HG03045 (cell line): ENCODE results near the gene IDH3G.

Source experiments
- ATAC-seq: cut with Tn5 transposase; IDR thresholded peaks from one replicate; pipeline ENCODE4 v1.9.1; 2021; ENCODE audit warnings: mild to moderate bottlenecking, moderate library complexity; ENCODE audit not compliant: unreplicated experiment

Gene IDH3G

DNA sequence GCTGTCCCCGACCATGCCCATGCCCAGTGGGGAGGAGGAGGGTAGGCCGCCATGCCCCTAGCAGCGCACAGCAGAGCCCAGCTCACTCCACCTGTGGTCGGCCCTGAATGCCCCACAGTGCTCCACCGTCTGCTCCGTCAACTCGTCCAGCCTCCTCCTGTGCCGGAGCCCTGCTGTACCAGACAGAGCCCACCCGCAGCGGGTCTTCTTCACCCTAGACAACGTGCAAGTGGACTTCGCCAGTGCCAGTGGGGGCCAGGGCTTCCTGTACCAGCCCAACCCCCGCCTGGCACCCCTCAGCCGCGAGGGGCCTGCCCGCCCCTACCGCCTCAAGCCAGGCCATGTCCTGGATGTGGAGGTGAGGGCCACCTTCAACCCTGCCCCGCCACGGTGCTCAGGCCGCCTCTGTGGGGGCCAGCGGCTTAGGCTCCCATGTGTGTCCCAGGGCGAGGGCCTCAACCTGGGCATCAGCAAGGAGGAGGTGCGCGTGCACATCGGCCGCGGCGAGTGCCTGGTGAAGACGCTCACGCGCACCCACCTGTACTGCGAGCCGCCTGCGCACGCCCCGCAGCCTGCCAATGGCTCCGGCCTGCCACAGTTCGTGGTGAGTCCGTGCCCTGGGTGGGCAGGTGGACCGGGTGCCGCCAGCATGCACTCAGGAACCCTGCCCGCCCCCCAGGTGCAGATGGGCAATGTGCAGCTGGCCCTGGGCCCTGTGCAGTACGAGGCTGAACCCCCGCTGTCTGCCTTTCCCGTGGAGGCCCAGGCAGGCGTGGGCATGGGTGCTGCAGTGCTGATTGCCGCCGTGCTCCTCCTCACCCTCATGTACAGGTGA, 20.2 kb downstream of the IDH3G start:
- ATAC-seq = no peak

DNA sequence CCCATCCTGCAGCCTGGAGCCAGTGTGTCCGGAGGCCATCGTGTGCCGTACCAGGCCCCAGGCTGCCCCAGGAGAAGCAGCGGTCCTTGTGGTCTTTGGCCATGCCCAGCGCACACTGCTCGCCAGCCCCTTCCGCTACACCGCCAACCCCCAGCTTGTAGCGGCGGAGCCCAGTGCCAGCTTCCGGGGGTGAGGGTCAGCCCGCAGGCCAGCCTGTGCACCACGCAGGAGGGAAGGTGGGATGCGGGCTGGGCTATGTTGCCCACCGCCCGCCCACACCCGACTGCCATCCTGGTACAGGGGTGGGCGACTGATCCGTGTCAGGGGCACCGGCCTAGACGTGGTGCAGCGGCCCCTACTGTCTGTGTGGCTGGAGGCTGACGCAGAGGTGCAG, 21.0 kb downstream of the IDH3G start:
- no peak for ATAC-seq

DNA sequence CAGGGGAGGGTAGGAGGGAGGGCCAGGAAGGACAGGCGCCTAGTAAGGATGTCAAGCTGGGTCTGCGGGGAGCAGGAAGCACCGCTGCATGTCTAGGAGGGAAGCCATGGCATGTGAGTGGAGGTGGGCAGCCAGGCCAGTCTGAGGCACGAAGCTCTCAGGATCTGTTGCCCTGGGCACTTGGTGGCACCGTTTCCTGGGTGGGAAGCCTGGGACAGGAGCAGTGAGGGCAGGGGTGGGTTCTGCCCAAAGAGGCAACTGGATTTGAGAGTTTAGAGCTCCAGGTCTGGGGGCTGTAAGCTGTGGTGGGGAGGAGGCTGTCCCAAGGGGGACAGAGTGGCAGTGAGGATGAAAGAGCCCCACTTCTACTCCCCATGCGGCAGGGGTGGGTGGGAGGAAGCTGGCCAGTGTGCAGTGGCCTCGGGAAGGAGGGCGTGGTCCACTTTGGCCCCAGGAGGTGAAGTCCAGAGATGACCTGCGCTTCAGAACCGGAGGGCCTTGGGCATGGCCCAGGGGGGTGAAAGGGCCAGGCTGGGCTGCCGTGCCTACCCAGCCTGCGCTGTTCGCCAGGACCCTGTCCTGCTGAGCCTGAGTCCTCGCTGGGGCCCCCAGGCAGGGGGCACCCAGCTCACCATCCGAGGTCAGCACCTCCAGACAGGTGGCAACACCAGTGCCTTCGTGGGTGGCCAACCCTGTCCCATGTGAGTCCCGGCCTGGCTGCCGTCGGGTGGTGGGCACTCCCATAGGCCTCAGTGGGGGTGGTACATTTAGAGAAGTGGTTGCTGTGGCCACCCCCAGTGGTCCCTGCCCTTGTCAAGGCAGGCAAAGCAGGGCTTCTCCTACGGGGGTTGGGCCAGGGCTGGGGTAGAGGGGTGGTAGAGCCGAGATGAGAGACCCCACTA, 21.6 kb downstream of the IDH3G start:
- no peak for ATAC-seq

DNA sequence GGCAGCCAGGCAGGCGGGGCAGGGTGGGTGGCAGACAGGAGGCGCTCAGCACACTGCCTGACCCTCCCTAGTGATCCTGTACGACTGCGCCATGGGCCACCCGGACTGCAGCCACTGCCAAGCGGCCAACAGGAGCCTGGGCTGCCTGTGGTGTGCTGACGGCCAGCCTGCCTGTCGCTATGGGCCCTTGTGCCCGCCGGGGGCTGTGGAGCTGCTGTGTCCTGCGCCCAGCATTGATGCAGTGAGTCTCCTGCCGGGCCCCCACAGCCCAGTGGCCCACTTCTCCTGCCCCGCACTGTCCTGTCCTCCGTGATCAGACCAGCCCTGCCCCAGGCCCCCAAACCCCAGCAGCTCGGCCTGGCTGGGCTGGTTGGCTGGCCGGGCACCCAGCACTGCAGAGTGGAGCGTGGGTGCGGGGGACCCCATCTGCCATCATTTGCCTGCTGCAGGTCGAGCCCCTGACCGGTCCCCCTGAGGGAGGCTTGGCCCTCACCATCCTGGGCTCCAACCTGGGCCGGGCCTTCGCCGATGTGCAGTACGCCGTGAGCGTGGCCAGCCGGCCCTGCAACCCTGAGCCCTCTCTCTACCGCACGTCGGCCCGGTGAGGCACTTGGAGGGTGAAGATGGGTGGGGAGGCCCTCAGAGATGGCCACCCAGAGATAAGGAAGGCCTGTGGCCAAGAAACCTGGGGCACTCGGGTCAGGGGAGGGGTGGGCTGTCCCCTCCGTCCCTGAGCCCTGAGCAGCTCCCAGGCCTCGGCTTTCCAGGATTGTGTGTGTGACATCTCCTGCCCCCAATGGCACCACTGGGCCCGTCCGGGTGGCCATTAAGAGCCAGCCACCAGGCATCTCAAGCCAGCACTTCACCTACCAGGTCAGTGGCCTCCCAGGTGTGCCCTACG, 22.5 kb downstream of the IDH3G start:
- ATAC-seq = no peak

DNA sequence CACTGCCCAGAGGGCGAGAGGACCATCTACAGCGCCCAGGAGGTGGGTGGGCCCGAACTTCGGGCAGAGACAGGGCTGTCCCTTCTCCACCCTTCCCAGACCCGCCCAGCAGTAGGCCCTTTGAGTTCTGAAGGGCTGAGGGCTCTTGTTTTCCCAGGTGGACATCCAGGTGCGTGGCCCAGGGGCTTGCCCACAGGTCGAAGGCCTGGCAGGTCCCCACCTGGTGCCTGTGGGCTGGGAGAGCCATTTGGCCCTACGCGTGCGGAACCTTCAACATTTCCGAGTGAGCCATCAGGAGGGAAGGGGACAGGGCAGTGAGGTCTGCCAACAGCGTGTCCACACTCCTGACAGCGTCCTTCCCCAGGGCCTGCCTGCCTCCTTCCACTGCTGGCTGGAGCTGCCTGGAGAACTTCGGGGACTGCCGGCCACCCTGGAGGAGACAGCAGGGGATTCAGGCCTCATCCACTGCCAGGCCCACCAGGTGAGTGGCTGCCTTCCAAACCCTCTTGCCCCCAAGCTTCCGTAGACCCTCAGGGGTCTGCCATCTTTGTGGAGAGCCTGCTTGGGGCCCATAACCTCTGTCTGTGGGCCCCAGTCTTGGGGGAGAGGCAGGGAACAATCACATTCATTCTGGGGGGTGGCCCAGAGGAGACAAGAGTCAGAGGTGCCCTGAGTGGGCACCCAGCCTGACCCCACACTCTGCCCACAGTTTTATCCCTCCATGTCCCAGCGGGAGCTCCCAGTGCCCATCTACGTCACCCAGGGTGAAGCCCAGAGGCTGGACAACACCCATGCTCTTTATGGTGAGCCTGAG, 23.4 kb downstream of the IDH3G start:
- ATAC-seq = no peak

DNA sequence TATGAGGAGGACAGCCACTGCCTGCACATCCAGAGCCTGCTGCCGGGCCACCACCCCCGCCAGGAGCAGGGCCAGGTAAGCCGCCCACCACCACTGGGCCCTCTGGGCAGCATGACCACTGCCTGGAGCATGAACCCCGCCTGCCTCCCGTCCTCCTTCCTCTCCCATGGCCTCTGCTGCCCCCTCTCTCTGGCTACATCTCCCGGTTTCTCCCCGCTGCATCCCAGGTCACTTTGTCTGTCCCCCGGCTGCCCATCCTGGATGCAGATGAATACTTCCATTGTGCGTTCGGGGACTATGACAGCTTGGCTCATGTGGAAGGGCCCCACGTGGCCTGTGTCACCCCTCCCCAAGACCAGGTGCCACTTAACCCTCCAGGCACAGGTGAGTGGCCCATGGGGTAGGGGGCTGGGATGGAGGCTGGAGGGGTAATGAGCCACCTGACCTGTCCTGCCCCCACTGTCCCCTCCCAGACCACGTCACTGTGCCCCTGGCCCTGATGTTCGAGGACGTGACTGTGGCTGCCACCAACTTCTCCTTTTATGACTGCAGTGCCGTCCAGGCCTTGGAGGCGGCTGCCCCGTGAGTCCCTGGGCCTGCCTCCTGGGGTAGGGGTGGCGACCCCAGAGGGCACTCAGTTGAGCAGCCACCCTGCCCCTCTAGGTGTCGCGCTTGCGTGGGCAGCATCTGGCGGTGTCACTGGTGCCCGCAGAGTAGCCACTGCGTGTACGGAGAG, 24.1 kb downstream of the IDH3G start:
- ATAC-seq = no peak

DNA sequence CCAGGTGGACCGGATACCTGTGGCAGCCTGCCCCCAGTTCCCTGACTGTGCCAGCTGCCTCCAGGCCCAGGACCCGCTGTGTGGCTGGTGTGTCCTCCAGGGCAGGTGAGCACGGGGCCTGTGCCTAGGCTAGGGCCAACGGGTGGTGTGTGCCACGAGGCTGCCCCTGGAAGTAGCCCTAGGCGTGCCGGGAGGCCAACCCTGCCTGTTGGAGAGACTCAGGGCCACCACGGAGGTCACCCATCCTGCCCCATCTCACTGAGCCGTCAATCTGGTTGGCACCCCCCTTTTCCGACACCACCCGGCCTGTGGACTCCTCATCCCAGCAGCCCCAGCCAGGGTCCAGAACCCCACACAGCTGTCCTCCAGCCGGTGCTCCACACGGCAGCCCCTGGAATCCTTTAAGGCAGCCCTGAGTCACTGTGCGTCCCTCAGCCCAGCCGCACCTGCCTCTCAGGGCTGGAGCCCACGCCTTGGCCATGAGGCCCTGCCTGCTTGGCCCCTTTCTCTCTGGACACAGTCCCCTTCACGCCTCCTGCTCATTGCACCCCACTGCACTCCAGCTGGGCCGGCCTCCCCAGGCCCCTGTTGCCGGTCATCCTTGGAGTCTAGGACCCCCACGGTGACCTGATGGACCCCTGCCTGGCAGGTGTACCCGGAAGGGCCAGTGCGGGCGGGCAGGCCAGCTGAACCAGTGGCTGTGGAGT, 24.9 kb downstream of the IDH3G start:
- no peak for ATAC-seq

DNA sequence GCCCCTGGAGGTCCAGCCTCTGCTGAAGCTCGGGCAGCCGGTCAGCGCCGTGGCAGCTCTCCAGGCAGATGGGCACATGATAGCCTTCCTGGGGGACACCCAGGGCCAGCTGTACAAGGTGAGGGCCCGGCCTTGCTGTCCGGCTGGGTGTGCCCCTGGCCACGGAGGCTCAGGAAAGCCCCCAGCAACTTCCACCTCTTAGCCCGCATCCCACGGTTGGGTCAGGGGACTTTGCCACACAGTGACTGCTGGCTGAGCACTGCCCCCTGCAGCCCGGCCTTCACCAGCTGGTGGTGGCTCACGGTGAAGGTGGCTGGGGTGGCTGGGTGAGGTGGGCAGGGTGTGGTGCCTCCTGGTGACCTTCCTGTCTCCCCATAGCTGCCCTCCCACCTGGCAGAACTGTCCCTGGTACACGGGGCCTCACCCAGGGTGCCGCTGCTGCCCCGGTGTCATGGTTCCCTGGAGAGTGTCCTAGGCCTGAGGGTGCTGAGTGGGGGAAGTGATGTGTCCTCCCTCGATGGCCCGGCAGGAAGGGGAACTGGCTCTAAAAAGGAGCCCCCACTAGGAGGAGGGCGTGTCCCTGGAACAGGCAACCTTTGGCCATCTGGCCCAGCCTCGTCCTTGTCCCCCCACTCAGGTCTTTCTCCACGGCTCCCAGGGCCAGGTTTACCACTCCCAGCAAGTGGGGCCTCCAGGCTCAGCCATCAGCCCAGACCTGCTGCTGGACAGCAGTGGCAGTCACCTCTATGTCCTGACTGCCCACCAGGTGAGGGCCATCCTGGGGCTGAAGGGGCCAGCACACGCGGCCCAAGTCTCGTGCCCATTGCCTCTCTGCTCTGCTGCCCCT, 25.6 kb downstream of the IDH3G start:
- ATAC-seq = no peak

DNA sequence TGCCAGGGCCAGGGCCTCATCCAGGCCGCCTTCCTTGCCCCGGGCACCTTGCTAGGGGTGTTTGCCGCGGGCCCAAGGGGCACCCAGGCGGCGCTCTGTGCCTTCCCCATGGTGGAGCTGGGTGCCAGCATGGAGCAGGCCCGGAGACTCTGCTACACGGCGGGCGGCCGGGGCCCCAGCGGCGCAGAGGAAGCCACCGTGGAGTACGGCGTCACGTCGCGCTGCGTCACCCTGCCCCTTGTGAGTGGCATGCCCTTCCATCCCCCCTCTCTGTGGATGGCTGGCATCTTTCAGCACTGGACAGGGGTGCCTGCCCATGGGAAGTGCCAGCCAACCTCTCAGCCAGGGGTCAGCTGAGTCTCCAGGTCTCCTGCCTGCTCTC, 26.5 kb downstream of the IDH3G start:
- ATAC-seq = no peak

DNA sequence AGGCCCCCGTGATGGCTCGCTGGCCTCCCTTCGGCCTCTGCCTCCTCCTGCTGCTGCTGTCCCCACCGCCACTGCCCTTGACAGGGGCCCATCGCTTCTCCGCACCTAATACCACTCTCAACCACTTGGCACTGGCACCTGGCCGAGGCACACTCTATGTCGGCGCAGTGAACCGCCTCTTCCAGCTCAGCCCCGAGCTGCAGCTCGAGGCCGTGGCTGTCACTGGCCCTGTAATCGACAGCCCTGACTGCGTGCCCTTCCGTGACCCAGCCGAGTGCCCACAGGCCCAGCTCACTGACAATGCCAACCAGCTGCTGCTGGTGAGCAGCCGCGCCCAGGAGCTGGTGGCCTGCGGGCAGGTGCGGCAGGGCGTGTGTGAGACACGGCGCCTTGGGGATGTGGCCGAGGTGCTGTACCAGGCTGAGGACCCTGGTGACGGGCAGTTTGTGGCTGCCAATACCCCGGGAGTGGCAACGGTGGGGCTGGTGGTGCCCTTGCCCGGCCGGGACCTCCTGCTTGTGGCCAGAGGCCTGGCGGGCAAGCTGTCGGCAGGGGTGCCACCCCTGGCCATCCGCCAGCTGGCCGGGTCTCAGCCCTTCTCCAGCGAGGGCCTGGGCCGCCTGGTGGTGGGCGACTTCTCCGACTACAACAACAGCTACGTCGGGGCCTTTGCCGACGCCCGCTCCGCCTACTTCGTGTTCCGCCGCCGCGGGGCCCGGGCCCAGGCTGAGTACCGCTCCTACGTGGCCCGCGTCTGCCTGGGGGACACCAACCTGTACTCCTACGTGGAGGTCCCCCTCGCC, 27.1 kb downstream of the IDH3G start:
- ATAC-seq = no peak

DNA sequence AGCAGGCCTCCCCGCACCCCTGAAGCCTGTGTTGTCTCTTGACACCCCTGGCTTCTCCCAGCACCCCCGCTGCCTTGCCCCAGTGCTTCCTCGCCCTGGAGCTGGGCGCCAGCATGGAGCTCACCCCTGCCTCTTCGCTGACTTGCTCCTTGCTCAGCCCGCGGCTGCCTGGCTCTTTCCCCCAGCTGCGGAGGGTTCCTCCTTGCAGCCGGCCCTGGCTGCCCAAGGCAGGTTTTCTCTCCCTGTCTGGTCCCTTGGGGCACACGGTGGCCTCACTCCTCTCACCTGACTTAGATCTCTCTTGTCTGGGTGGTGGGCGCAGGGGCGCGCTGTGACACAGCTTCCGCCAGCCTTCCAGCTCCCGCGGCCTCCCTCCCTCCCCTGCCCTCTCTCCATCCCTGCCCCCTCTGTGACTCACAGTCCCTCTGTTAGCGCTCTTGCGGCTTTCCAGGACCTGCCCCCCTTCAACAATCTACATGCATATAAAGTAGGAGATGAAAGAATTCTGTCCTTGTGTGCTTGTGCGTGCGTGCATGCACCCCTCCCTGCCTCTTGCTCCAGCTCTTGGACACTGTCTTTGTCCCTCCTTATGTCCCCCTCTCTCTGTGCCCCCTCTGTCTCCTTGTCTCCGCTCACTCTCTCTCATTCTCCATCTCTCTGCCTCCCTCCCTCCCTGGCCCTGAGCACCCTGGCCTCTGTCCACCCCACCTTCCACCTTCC, 27.9 kb downstream of the IDH3G start:
- ATAC-seq = no peak

DNA sequence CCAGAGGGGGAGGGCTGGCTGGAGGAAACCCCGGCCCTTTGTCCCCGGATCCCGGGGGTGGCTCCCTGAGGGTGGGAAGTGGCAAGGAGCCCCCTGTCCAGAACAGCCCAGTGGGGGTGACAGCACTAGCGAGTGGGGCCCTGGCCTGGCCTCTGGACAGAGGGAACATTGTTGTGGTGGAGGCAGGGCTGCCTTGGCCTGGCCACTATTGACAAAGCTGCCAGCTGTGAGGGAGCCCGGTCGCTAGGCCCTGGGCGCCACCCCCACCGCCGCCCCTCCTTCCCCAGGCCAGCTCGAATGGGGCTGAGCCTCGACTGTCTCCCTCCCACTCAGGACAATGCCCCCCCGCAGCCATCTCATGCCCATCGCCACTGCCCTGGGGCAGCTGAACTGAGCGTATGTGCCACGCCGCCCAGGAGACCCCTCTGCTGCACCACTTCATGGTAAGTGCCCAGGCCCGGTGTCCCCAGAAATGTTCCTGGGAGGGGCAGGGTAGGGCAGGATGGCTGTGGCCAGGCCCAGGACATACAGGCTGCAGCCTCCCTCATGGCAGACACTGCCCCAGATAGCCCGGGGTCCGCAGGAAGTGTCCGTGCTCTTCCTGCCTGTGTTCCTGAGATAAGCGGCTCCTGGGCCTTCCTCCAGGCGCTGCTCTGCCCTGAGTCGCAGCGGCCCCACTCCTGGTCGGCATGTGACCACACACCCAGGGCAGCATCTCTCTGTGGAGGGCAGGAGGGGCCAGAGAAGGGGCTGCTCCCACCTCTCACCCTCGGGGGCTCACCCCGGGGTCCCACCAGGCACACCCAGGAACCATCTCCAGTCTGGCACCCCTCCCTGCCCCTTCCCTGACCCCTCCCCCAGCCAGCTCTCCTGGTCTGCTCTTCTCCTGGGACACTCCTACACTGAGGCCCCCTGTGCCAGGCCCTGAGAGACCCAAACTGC, 28.8 kb downstream of the IDH3G start:
- no peak for ATAC-seq

DNA sequence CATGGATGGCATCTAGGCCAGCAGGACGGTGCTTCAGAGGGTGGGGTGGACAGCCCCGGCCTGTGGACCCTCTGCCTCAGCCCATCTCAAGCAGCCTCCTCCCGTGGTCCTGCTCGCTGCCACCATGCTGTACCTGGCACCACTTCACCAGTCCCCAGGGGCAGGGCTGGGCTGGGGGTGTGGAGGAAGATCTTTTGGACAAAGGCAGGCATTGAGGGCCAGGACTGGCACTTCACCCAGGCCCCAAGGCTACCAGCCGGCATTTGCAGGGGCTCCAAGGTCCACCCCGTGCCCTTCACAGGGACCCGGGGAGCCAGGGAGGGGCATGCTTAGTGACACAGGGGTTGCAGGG, 29.4 kb downstream of the IDH3G start:
- no peak for ATAC-seq

DNA sequence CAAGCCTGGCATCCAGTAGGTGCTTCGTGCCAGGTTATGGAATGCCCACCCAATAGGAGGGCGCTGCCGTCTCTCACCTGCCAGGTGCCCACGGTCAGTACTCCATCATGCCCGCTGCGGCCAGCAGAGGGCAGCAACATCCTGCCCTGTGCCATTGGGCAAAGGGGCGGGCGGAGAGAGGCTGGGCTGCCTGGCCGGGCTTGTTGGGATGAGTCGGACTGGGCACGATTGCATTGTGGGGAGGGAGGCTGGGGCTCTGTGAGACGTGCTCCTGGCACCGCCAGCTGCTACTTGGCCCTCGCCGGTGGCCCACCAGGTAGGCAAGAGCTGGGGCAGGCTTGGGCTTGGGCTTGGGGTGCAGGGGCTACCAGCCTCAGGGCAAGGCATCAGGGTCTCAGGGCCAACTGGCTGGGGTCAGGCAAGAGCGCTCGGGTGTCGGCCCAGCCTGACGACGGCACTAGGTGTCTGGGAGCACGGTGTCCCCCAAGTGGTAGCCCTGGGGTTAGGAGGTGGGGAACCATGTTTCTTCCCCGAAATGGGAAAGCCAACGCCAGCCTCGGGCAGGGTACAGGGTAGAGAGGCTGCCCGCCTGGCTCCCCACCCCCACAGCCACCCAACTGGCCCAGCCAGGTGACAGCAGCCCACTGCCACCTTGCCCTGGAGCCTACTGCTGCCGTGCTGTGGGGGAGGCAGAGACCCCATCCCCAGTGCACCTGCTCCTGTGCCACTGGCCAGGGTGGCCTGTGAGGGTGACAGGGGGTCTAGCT, 30.0 kb downstream of the IDH3G start, which contains the start of gene PLXNB3:
PLXNB3 (plus strand) TSS at position 261 of the 767 bp plus-strand sequence. CDS start 1,287 bp downstream, outside the sequence.
- no peak for ATAC-seq
